H9 (cell line): ENCODE results near the gene PHF12. TPM values are rescaled to one million over a fixed set of nuclear protein-coding genes. Genes with fewer than 3 reads are reported as not detected.

Experiments used
- DNase-seq: peaks from one replicate; pipeline ENCODE4 v3.0.0-alpha.2; 2017
- H2AFZ ChIP-seq: one replicate; pipeline ENCODE4 v1.6.1; 2013; ENCODE audit warnings: mild to moderate bottlenecking, low read length, control low read depth, moderate library complexity
- H2AK5ac ChIP-seq: 2 replicates; pipeline ENCODE4 v1.6.1; 2013; ENCODE audit warnings: low read length, control low read depth, mixed read lengths; ENCODE audit not compliant: insufficient read length
- H2BK120ac ChIP-seq: one replicate; pipeline ENCODE4 v1.6.1; 2013; ENCODE audit warnings: low read depth, mild to moderate bottlenecking, low read length, control low read depth, inconsistent platforms; ENCODE audit not compliant: poor library complexity, severe bottlenecking
- H2BK12ac ChIP-seq: 2 replicates; pipeline ENCODE4 v1.6.1; 2013; ENCODE audit warnings: low read length, control low read depth, mixed read lengths, low read depth; ENCODE audit not compliant: insufficient read length
- H2BK15ac ChIP-seq: 2 replicates; pipeline ENCODE4 v1.6.1; 2013; ENCODE audit warnings: low read depth, low read length, control low read depth
- H2BK20ac ChIP-seq: one replicate; pipeline ENCODE4 v1.6.1; 2013; ENCODE audit warnings: low read depth, mild to moderate bottlenecking, low read length, control low read depth, inconsistent platforms; ENCODE audit not compliant: poor library complexity, severe bottlenecking
- H2BK5ac ChIP-seq: 2 replicates; pipeline ENCODE4 v1.6.1; 2013; ENCODE audit warnings: low read length, control low read depth, mixed read lengths; ENCODE audit not compliant: insufficient read length
- H3K14ac ChIP-seq: 2 replicates; pipeline ENCODE4 v1.6.1; 2013; ENCODE audit warnings: low read length, control low read depth; ENCODE audit not compliant: insufficient read depth
- H3K18ac ChIP-seq: 2 replicates; pipeline ENCODE4 v1.6.1; 2013; ENCODE audit warnings: low read depth, mild to moderate bottlenecking, mixed read lengths, low read length, control low read depth; ENCODE audit not compliant: insufficient read length
- H3K23ac ChIP-seq: 2 replicates; pipeline ENCODE4 v1.6.1; 2013; ENCODE audit warnings: low read length, control low read depth, mixed read lengths, low read depth; ENCODE audit not compliant: insufficient read length
- H3K23me2 ChIP-seq: 2 replicates; pipeline ENCODE4 v1.6.1; 2013; ENCODE audit warnings: low read depth, mild to moderate bottlenecking, mixed read lengths, low read length, control low read depth; ENCODE audit not compliant: insufficient read length, poor library complexity, severe bottlenecking
- H3K27ac ChIP-seq: 2 replicates; pipeline ENCODE4 v1.5.1; 2013; ENCODE audit warnings: low read length, control low read depth, mixed read lengths, low read depth; ENCODE audit not compliant: insufficient read length
- H3K27me3 ChIP-seq: 2 replicates; pipeline ENCODE4 v1.6.1; 2013; ENCODE audit warnings: low read length, control low read depth, inconsistent platforms; ENCODE audit not compliant: insufficient read depth
- H3K4ac ChIP-seq: 2 replicates; pipeline ENCODE4 v1.6.1; 2013; ENCODE audit warnings: low read depth, mild to moderate bottlenecking, control low read depth, inconsistent platforms, low read length, moderate library complexity
- H3K4me1 ChIP-seq: 2 replicates; pipeline ENCODE4 v1.6.1; 2013; ENCODE audit warnings: low read length, control low read depth, inconsistent platforms; ENCODE audit not compliant: insufficient read depth
- H3K4me2 ChIP-seq: 2 replicates; pipeline ENCODE4 v1.6.1; 2013; ENCODE audit warnings: low read length, control low read depth, mixed read lengths; ENCODE audit not compliant: insufficient read length, insufficient read depth
- H3K56ac ChIP-seq: 2 replicates; pipeline ENCODE4 v1.6.1; 2013; ENCODE audit warnings: low read depth, mild to moderate bottlenecking, mixed read lengths, low read length, control low read depth; ENCODE audit not compliant: insufficient read length
- H3K79me1 ChIP-seq: 2 replicates; pipeline ENCODE4 v1.6.1; 2013; ENCODE audit warnings: low read depth, mild to moderate bottlenecking, moderate library complexity, low read length, control low read depth, inconsistent platforms; ENCODE audit not compliant: insufficient read depth, poor library complexity, severe bottlenecking
- H3K79me2 ChIP-seq: 2 replicates; pipeline ENCODE4 v1.6.1; 2013; ENCODE audit warnings: low read length, control low read depth, inconsistent platforms; ENCODE audit not compliant: insufficient read depth
- H3K9ac ChIP-seq: 2 replicates; pipeline ENCODE4 v1.6.1; 2013; ENCODE audit warnings: low read length, control low read depth, mixed read lengths; ENCODE audit not compliant: insufficient read length; ENCODE audit errors: extremely low read depth
- H3K9me3 ChIP-seq: one replicate; pipeline ENCODE4 v1.6.1; 2013; ENCODE audit warnings: low read depth, low read length, inconsistent platforms; ENCODE audit not compliant: control insufficient read depth
- H3T11ph ChIP-seq: one replicate; pipeline ENCODE4 v1.6.1; 2013; ENCODE audit warnings: mild to moderate bottlenecking, low read length, control low read depth, inconsistent platforms
- H4K20me1 ChIP-seq: one replicate; pipeline ENCODE4 v1.6.1; 2013; ENCODE audit not compliant: control insufficient read depth, insufficient read length, insufficient read depth
- H4K5ac ChIP-seq: 2 replicates; pipeline ENCODE4 v1.6.1; 2013; ENCODE audit warnings: low read depth, mild to moderate bottlenecking, mixed read lengths, low read length, control low read depth; ENCODE audit not compliant: insufficient read length
- H4K8ac ChIP-seq: replicated peaks from 2 replicates; pipeline ENCODE4 v1.6.1; 2013; ENCODE audit warnings: low read length, control low read depth, mixed read lengths, low read depth; ENCODE audit not compliant: insufficient read length
- H4K91ac ChIP-seq: 2 replicates; pipeline ENCODE4 v1.6.1; 2013; ENCODE audit warnings: low read depth, mild to moderate bottlenecking, moderate library complexity, mixed read lengths, low read length, control low read depth; ENCODE audit not compliant: insufficient read length
- H3K27ac Mint-ChIP-seq, 3 experiments: 2 replicates in 2 of 3; 3 replicates in 1 of 3; pipeline ENCODE4 v1.8.0; 2020 to 2021; ENCODE audit warnings: mixed read lengths in 3 of 3, mild to moderate bottlenecking in 1 of 3, moderate library complexity in 1 of 3
- H3K27me3 Mint-ChIP-seq: 2 replicates; pipeline ENCODE4 v1.8.0; 2021; ENCODE audit warnings: low read depth, mild to moderate bottlenecking, moderate library complexity, mixed read lengths
- H3K36me3 Mint-ChIP-seq, 3 experiments: 2 replicates in 2 of 3; 3 replicates in 1 of 3; pipeline ENCODE4 v1.8.0; 2020 to 2021; ENCODE audit warnings: low read depth in 3 of 3, mixed read lengths in 3 of 3; ENCODE audit not compliant: insufficient read depth in 1 of 3
- H3K4me1 Mint-ChIP-seq, 2 experiments: 2 replicates each; pipeline ENCODE4 v1.8.0; 2020; ENCODE audit warnings: mixed read lengths in 2 of 2
- H3K4me3 Mint-ChIP-seq, 2 experiments: 2 replicates in 1 of 2; 3 replicates in 1 of 2; pipeline ENCODE4 v1.8.0; 2020 to 2021; ENCODE audit warnings: mild to moderate bottlenecking in 2 of 2, mixed read lengths in 2 of 2, moderate library complexity in 1 of 2
- H3K9me3 Mint-ChIP-seq, 2 experiments: 2 replicates in 1 of 2; 3 replicates in 1 of 2; pipeline ENCODE4 v1.8.0; 2020; ENCODE audit warnings: mild to moderate bottlenecking in 2 of 2, mixed read lengths in 2 of 2, moderate library complexity in 1 of 2
- WGBS: extraction: QIAGEN DNeasy Blood & Tissue Kit; methylation state at CpG from one replicate; pipeline ENCODE4 v1.1.7; 2013; ENCODE audit warnings: missing lambda C conversion rate, low lambda C conversion rate, mixed read lengths; ENCODE audit not compliant: insufficient read length; ENCODE audit errors: extremely low coverage; 5-methylcytosine and 5-hydroxymethylcytosine counted together
- total RNA-seq: library from RNA; stranded (reverse); gene quantifications from 2 replicates; pipeline ENCODE4 v1.2.1, GENCODE V29; 2021
- TF ChIP-seq, protein P1 (sequence below): fragments of 200-600 bp; sonication (generic); conservative IDR thresholded peaks from 3 replicates; pipeline ENCODE4 v1.8.0; 2021; ENCODE audit warnings: antibody characterized with exemption, mild to moderate bottlenecking

The PHF12 gene
- total RNA-seq, 1 experiment from 2014 or later: 62.1 TPM

DNA sequence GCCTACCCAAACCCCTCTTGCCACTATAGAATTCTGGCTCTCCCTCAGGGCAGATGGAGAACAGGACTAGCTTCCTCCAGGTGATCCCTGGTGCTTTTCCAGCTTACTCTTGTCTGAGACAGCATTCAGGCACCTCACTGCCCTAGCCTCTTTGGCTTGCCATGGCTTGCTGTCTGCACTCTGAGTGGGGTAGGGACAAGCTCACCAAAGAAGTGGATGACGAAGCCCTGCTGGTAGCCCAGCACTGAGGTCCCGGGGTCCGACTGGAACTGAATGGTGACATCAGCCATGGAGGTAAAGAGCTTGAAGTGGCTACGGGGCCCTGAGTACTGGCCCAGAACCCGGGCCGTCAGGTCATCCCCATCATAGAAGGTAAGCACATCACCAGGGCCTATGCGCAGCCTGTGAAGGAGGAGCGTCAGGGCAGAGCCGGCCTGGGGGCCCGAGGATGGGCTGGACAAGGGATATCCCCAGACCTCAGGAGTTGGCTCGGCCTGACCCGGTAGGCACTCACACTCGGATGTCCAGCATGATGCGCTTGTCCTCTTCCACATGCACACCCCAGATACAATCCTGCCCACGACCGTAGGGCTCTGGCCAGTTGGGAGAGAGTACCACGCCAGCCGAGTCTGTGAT lies 7.6 kb upstream of the PHF12 start:
- H4K5ac ChIP-seq: no peak overlapping the region
- H2BK15ac ChIP-seq: no peak overlapping the region
- no peak overlapping the region for H3K27ac ChIP-seq
- H3K79me2 ChIP-seq: no peaks in the 10 kb centered on the region
- no peak overlapping the region for H2AFZ ChIP-seq
- H3K9me3 Mint-ChIP-seq: no peaks in the 10 kb centered on the region
- H2BK120ac ChIP-seq: no peak overlapping the region
- H4K20me1 ChIP-seq: no peaks in the 10 kb centered on the region
- no peak overlapping the region for H3K14ac ChIP-seq
- H4K91ac ChIP-seq: no peak overlapping the region
- no peak overlapping the region for H3K4ac ChIP-seq
- DNase-seq: no peak
- TF ChIP-seq, protein P1, sequence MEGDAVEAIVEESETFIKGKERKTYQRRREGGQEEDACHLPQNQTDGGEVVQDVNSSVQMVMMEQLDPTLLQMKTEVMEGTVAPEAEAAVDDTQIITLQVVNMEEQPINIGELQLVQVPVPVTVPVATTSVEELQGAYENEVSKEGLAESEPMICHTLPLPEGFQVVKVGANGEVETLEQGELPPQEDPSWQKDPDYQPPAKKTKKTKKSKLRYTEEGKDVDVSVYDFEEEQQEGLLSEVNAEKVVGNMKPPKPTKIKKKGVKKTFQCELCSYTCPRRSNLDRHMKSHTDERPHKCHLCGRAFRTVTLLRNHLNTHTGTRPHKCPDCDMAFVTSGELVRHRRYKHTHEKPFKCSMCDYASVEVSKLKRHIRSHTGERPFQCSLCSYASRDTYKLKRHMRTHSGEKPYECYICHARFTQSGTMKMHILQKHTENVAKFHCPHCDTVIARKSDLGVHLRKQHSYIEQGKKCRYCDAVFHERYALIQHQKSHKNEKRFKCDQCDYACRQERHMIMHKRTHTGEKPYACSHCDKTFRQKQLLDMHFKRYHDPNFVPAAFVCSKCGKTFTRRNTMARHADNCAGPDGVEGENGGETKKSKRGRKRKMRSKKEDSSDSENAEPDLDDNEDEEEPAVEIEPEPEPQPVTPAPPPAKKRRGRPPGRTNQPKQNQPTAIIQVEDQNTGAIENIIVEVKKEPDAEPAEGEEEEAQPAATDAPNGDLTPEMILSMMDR: no peak
- no peak overlapping the region for H4K8ac ChIP-seq
- H3K4me1 Mint-ChIP-seq: peaks cover 12 to 17% of the 10 kb centered on the region in 2 experiments
- no peak overlapping the region for H3K4me3 Mint-ChIP-seq
- H3K56ac ChIP-seq: no peak overlapping the region
- no CpG with 5 or more reads among the region's 18 CpGs for WGBS
- no peak overlapping the region for H2BK12ac ChIP-seq
- no peaks in the 10 kb centered on the region for H3K23me2 ChIP-seq
- peaks cover 2% of the 10 kb centered on the region; the same call in 1 of the 2 replicates for H3K4me1 ChIP-seq
- no peak overlapping the region for H3K4me2 ChIP-seq
- no peak overlapping the region for H3T11ph ChIP-seq
- no peak overlapping the region for H2AK5ac ChIP-seq
- no peaks in the 10 kb centered on the region for H3K9me3 ChIP-seq
- peaks cover 2% of the 10 kb centered on the region for H3K27me3 Mint-ChIP-seq
- H3K18ac ChIP-seq: no peak overlapping the region
- H3K27me3 ChIP-seq: no peaks in the 10 kb centered on the region
- no peak overlapping the region for H3K23ac ChIP-seq
- peak overlapping the region in 1 of 3 experiments; percentile 22; a peak in 1 of 7 replicates for H3K27ac Mint-ChIP-seq
- H3K36me3 Mint-ChIP-seq: no peaks in the 10 kb centered on the region
- H3K79me1 ChIP-seq: no peaks in the 10 kb centered on the region
- no peak overlapping the region for H2BK5ac ChIP-seq
- no peak overlapping the region for H2BK20ac ChIP-seq
- no peak overlapping the region for H3K9ac ChIP-seq
